GM12874 (cell line): Measurements from ENCODE around the gene TEX28.

ENCODE experiments used
- TF ChIP-seq, protein P1 (sequence below): IDR thresholded peaks from 2 replicates; pipeline ENCODE4 v1.5.1; 2011; ENCODE audit warnings: low read depth, mild to moderate bottlenecking, control low read depth, low read length, moderate library complexity; ENCODE audit not compliant: insufficient read depth

TEX28 gene, protein sequence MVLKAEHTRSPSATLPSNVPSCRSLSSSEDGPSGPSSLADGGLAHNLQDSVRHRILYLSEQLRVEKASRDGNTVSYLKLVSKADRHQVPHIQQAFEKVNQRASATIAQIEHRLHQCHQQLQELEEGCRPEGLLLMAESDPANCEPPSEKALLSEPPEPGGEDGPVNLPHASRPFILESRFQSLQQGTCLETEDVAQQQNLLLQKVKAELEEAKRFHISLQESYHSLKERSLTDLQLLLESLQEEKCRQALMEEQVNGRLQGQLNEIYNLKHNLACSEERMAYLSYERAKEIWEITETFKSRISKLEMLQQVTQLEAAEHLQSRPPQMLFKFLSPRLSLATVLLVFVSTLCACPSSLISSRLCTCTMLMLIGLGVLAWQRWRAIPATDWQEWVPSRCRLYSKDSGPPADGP

DNA sequence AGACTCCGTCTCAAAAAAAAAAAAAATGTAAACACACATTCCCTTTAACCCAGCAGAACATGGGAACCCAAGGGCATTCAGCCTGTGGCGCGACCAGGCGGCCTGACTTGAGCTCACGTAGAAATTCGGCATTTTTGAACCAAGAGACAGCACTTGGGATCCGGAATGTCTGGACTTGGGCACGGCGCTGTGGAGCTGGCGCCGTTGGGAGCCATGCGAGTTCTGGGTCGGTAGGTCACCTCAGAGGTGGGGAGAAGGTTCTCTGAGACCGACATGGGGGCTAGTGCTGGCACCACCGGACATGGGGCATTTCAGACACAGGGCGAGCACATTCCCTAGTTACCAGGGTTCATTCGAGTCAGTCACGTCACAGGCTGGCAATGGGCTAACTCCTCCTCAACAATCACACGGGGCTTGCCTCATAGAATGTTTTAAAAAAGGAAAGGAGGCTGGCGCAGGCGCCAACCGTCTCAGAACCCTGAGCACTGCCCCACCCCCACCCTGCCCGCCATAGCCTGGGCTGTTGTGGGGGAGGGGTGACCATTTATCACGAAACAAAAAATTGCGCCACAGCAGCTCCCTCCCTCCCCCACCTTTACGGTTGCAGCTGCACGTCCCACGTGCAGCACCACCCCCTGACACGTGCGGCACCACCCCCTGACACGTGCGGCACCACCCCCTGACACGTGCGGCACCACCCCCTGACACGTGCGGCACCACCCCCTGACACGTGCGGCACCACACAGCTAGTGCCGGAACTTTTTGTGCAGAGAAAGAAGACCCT is at the start of gene TEX28:
Gene TEX28, minus strand, starts transcription at position 334 of the 784 bp plus-strand sequence. CDS start 3,007 bp downstream, outside the sequence.
- TF ChIP-seq, protein P1, sequence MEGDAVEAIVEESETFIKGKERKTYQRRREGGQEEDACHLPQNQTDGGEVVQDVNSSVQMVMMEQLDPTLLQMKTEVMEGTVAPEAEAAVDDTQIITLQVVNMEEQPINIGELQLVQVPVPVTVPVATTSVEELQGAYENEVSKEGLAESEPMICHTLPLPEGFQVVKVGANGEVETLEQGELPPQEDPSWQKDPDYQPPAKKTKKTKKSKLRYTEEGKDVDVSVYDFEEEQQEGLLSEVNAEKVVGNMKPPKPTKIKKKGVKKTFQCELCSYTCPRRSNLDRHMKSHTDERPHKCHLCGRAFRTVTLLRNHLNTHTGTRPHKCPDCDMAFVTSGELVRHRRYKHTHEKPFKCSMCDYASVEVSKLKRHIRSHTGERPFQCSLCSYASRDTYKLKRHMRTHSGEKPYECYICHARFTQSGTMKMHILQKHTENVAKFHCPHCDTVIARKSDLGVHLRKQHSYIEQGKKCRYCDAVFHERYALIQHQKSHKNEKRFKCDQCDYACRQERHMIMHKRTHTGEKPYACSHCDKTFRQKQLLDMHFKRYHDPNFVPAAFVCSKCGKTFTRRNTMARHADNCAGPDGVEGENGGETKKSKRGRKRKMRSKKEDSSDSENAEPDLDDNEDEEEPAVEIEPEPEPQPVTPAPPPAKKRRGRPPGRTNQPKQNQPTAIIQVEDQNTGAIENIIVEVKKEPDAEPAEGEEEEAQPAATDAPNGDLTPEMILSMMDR, result no peak

DNA sequence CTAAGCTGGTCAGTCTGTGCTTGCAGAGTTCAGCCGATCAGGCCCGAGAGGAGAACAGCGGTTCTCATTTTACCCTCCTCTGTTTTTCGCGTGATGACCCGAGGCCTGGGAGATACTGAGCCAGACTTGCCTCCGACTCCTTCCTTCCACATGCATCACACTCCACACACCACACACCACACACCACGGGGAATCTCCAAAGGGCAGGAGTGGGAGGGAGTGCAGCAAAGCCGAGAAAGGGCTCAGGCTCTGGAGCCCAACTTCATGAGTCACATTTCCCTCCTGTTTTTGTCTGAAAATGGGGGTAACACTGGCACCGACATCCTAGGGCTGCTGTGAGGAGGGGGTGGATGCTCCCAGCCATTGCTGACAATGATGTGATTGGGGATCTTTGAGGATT is 39.6 kb upstream of the TEX28 start:
- TF ChIP-seq, protein P1, result no peak

DNA sequence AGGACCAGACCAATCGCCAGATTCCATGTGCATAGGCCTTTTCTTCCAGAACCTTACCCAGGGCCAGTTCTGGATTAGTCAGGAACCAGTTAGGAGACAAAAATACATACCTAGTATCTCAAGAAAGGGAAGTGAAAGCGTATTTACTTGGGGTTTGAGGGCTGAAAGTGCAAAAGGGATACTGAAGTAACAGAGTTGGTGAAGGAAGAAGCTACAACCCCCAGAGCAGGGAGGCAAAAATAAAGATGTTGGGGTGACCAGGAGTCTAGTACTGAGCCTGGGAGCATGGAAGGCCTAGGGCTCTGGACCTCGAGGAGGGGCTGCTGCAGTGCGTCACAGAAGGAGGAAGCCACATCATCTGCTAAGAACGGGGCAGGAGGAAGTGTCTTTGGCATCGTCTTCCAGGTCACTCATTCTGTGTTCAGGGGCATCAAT is 38.9 kb upstream of the TEX28 start:
- TF ChIP-seq, protein P1, result no peak

DNA sequence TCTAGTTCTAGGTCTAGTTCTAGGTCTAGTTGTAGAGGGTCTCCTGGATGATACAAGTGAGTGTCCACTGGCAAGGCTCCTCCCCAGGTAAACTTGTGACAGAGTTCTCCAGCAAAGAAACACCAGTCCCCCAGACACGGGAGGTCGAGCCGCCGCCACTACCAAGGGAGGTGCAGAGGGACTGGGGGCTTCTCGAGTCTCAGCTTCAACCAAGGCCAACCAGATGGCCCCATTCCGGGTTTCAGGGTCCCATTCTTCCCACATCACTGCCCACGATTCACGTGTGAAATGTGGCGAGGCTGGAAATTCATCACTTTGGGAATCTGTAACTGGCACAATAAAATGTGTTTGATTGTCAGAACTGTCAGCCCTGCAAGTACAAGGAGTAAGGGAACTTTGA is 38.2 kb upstream of the TEX28 start:
- TF ChIP-seq, protein P1, result no peak

DNA sequence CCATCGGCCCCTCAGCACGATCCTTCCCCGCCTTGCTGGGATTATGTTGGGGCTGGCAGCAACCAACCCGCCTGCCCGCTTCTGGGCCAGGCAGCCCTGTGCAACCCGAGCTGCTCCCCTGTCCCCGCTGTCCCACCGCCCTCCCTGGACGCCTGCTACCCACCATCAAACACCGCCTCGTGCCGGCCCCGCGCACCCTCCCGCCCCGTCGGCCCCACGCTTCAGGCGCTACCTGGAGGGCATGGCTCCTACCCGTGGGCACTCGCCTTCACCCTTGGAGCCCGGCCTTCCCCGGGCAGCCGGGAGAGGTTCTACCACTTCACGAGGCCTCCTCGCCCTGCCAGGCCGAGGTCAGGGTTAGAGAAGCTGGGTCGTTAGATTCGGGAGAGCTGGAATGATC is 37.6 kb upstream of the TEX28 start:
- TF ChIP-seq, protein P1, result no peak

DNA sequence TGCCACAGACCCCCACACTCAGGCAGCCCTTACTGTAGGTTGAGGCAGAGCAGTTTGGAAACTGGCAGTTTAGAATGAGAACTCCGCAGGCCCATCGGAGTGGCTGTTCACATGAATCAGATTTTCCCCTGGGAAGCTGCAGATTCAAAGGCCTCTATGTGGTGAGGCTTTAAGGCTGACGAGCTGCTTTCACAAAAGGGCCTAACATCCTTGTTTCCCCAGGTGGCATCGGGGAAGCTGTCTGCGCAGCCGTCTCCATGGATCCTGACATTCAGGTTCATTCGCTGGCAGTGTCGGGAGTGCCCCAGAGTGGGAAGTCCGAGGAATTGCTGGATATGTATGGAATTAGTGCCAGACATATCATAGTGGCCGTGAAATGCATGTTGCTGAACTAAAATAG is 34.4 kb upstream of the TEX28 start:
- TF ChIP-seq, protein P1, result no peak

DNA sequence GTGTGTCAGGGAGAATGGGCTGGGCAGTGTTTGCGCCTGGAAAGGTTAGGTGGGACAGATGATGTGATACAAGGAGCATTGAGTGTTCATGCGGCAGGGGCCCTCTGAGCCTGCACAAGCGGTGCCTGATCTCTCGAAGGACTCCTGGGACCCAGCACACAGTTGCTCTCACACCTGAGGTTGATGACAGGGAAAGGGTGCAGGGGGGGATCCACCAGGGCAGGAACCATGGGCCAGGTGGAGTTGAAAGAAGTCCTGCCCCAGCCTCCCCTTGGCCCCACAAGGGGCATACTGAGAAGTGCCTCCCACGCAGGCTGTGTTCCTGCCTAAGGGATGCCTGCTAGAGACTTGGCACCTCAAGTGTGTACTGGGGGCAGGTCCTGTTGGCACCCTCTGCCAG is 33.7 kb upstream of the TEX28 start:
- TF ChIP-seq, protein P1, result no peak
